ENCODE results near the gene OR1N1. TPM values are rescaled to one million over a fixed set of nuclear protein-coding genes. Genes with fewer than 3 reads are reported as not detected.

Gene OR1N1
- not detected for total RNA-seq
- long read RNA-seq, result 0 reads

GRCh38 chr9:122527193-122527592 is at the start of gene OR1N1:
OR1N1 (minus strand) TSS chr9:122527293; CDS start chr9:122527293, 0 bp downstream.
- H3K27ac ChIP-seq (replicated peaks), result no peak within 1 kb of the TSS
- intact Hi-C loops (cut with micrococcal nuclease), result no loop called here
- H3K27me3 ChIP-seq (ENCODE audit: low read depth), result peaks cover 30% of the 10 kb centered on the region
- H3K36me3 ChIP-seq, result no peaks in the 10 kb centered on the region
- no peak within 1 kb of the TSS for H3K4me3 ChIP-seq
- H3K4me1 ChIP-seq, result no peaks in the 10 kb centered on the region
- TF ChIP-seq CTCF (IDR thresholded peaks at IDR 0.05; ENCODE audit: borderline replicate concordance), result no peak
- no peaks in the 10 kb centered on the region for H3K9me3 ChIP-seq (replicated peaks)
- DNase-seq, result no peak

- peaks cover 28% of the 10 kb centered on the region for H3K9me3 ChIP-seq (replicated peaks)
- H3K27me3 ChIP-seq (ENCODE audit: low read depth), result no peaks in the 10 kb centered on the region
- no peaks in the 10 kb centered on the region for H3K36me3 ChIP-seq
- H3K4me1 ChIP-seq, result no peaks in the 10 kb centered on the region
- DNase-seq, result no peak
- H3K27ac ChIP-seq (replicated peaks), result no peak overlapping the region
- intact Hi-C loops (cut with micrococcal nuclease), result no loop called here
- no peak for TF ChIP-seq CTCF (IDR thresholded peaks at IDR 0.05; ENCODE audit: borderline replicate concordance)
- H3K4me3 ChIP-seq, result no peak overlapping the region
Observed at GRCh38 chr9:122572456-122572855, 45.4 kb upstream of the OR1N1 start.

- DNase-seq, result no peak
- H3K36me3 ChIP-seq, result no peaks in the 10 kb centered on the region
- no peak overlapping the region for H3K4me3 ChIP-seq
- no peak for TF ChIP-seq CTCF (IDR thresholded peaks at IDR 0.05; ENCODE audit: borderline replicate concordance)
- no peaks in the 10 kb centered on the region for H3K4me1 ChIP-seq
- H3K27me3 ChIP-seq (ENCODE audit: low read depth), result peaks cover 4% of the 10 kb centered on the region
- intact Hi-C loops (cut with micrococcal nuclease), result no loop called here
- no peak overlapping the region for H3K27ac ChIP-seq (replicated peaks)
- peaks cover 16% of the 10 kb centered on the region for H3K9me3 ChIP-seq (replicated peaks)
Observed at GRCh38 chr9:122567901-122568300, 40.8 kb upstream of the OR1N1 start.

- no peak for TF ChIP-seq CTCF (IDR thresholded peaks at IDR 0.05; ENCODE audit: borderline replicate concordance)
- DNase-seq, result no peak
- Histone ChIP-seq H3K27ac (replicated peaks) (no peak overlapping the region), H3K4me1 (no peaks in the 10 kb centered on the region), H3K9me3 (replicated peaks) (peaks cover 34% of the 10 kb centered on the region), H3K36me3 (no peaks in the 10 kb centered on the region), H3K27me3 (ENCODE audit: low read depth) (peaks cover 10% of the 10 kb centered on the region), H3K4me3 (no peak overlapping the region)
- intact Hi-C loops (cut with micrococcal nuclease), result no loop called here
Observed at GRCh38 chr9:122562134-122562760, 35.2 kb upstream of the OR1N1 start.

- no peak for TF ChIP-seq CTCF (IDR thresholded peaks at IDR 0.05; ENCODE audit: borderline replicate concordance)
- intact Hi-C loops (cut with micrococcal nuclease), result no loop called here
- Histone ChIP-seq H3K27ac (replicated peaks) (no peak overlapping the region), H3K27me3 (ENCODE audit: low read depth) (peaks cover 10% of the 10 kb centered on the region), H3K36me3 (no peaks in the 10 kb centered on the region), H3K9me3 (replicated peaks) (peaks cover 34% of the 10 kb centered on the region), H3K4me3 (no peak overlapping the region), H3K4me1 (no peaks in the 10 kb centered on the region)
- no peak for DNase-seq
Observed at GRCh38 chr9:122561446-122561845, 34.4 kb upstream of the OR1N1 start.

Data from left ventricle myocardium inferior (tissue), 1 donor.